Caki2 (cell line): ENCODE data around the gene SLC22A5. TPM values are rescaled to one million over a fixed set of nuclear protein-coding genes. Genes with fewer than 3 reads are reported as not detected.

Experiments used
- DNase-seq: peaks from one replicate; pipeline ENCODE4 v3.0.0-alpha.2; 2015; ENCODE audit warnings: low read depth
- in situ Hi-C: cut with HindIII; loops from 2 replicates; pipeline ENCODE4 v1.10.0; 2016; ENCODE audit warnings: low sequenced_read_pairs, low pct_unique_long_range_greater_than_20kb, mixed read lengths
- total RNA-seq: library from RNA; depleted of rRNA; stranded (reverse); fragments of >200 nt; shearing (Covaris generic); gene quantifications from 2 replicates; pipeline ENCODE4 v1.2.3, GENCODE V29; 2014; ENCODE audit warnings: low replicate concordance

The SLC22A5 gene
- total RNA-seq, 1 experiment from 2014 or later, result 36.8 TPM

- peak; percentile 80 for DNase-seq
- in situ Hi-C loops, result no loop called here
These were observed 50.3 kb downstream of the SLC22A5 start for GRCh38 chr5:132419502-132420468.

GRCh38 chr5:132420706-132421272 lies 51.3 kb downstream of the SLC22A5 start:
- in situ Hi-C loops, result no loop called here
- no peak for DNase-seq

- in situ Hi-C loops, result no loop called here
- DNase-seq, result no peak
These were observed 52.0 kb downstream of the SLC22A5 start for GRCh38 chr5:132421462-132421861.

GRCh38 chr5:132422720-132423437 lies 53.4 kb downstream of the SLC22A5 start:
- in situ Hi-C loops, result no loop called here
- DNase-seq, result no peak

GRCh38 chr5:132423438-132423898 lies 54.0 kb downstream of the SLC22A5 start:
- no peak for DNase-seq
- in situ Hi-C loops, result no loop called here

GRCh38 chr5:132424167-132424880 lies 54.8 kb downstream of the SLC22A5 start:
- no peak for DNase-seq
- in situ Hi-C loops, result no loop called here

GRCh38 chr5:132425009-132425937 lies 55.8 kb downstream of the SLC22A5 start:
- in situ Hi-C loops, result no loop called here
- no peak for DNase-seq

GRCh38 chr5:132425975-132426524 lies 56.5 kb downstream of the SLC22A5 start:
- in situ Hi-C loops, result no loop called here

GRCh38 chr5:132426525-132427138 lies 57.1 kb downstream of the SLC22A5 start:
- peak; percentile 18 for DNase-seq
- in situ Hi-C loops, result no loop called here

More at GRCh38 chr5:132425975-132426524, 56.5 kb downstream of the SLC22A5 start:
- no peak for DNase-seq

GRCh38 chr5:132427281-132428146 lies 58.0 kb downstream of the SLC22A5 start:
- in situ Hi-C loops, result no loop called here
- no peak for DNase-seq

- in situ Hi-C loops, result no loop called here
- no peak for DNase-seq
These were observed 58.6 kb downstream of the SLC22A5 start for GRCh38 chr5:132428147-132428482.

GRCh38 chr5:132428484-132429462 lies 59.3 kb downstream of the SLC22A5 start:
- no peak for DNase-seq
- in situ Hi-C loops, result no loop called here

GRCh38 chr5:132429463-132430440 lies 60.2 kb downstream of the SLC22A5 start:
- in situ Hi-C loops, result no loop called here
- no peak for DNase-seq

- in situ Hi-C loops, result no loop called here
- no peak for DNase-seq
These were observed 61.2 kb downstream of the SLC22A5 start for GRCh38 chr5:132430746-132431145.
